GM12872 (cell line): ENCODE results near the gene SMG9.

ENCODE experiments used
- CTCF ChIP-seq: IDR thresholded peaks from 3 replicates; pipeline ENCODE4 v1.5.1; 2011; ENCODE audit warnings: low read depth, mild to moderate bottlenecking, low read length, moderate library complexity; ENCODE audit not compliant: insufficient read depth

The SMG9 gene

DNA sequence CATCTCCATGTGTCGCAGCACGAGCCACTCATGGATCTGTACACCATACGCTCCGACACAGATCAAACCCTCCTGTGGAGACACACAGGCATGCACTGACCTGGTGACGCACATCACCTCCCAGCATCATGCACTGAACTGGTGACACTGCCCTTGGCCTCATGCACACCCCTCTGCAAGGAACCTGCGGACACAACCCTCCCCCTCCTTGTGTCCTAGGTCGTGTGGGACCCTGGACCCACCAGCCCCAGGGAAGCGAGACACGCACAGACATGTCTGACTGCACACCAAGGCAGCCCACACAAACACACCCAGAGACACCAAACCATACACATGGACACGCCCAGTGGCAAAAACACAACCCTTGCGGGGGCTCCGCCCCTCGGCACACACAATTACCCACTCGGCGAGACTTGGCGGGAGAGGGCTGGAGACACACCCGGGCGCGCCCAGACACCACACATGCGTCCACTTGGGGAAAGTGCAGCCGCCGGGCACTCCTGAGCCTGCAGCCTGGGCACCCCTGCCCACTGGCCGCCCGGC is 28.0 kb upstream of the SMG9 start:
- TF ChIP-seq CTCF = no peak

DNA sequence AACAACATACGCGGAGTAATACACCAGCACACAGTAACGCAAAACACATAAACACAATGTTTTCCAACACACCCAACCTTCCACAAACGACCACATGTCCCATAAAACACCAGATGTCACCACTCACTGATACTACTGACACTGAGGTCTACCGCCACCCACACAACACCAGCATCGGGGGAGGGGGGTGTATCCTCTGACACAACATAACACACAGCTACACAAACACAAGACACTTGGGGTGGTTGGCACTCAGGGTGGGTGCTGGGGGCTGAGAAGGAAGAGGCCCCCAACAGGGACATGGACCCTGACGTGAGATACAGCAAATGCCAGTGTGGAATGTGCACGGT is 27.5 kb upstream of the SMG9 start:
- no peak for TF ChIP-seq CTCF

GRCh38 chr19:43781630-43782310 is 27.0 kb upstream of the SMG9 start:
- no peak for TF ChIP-seq CTCF

- no peak for TF ChIP-seq CTCF
Measured at GRCh38 chr19:43780706-43781525, 26.2 kb upstream of the SMG9 start, which contains the start of gene KCNN4. KCNN4 (minus strand) TSS chr19:43780973; CDS start chr19:43780861, 112 bp downstream.

DNA sequence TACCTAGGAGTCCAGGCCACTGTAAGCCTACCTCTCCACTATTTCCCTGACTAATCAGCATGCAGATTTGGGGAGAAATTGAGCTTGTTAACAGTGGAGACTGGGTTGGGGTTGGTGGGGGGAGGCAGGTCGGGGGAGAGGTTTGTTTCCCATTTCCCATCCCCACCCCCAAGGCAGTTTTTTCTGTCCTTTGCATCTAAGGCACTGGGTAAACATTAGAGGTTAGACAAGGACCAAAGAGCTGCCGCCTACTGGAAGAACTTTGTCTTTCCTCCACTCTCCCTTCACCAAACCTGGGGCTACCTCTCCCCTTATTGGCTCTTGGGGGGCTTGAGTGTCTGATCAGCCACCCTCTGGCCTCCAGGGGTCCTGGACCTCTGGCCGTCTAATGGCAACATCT is 25.1 kb upstream of the SMG9 start:
- TF ChIP-seq CTCF = peak; percentile 69

- no peak for TF ChIP-seq CTCF
Measured at GRCh38 chr19:43779147-43779819, 24.5 kb upstream of the SMG9 start.

- TF ChIP-seq CTCF = no peak
Measured at GRCh38 chr19:43778651-43779050, 23.9 kb upstream of the SMG9 start.
